ENCODE data around the gene NKD1.
A peak's percentile ranks its signal among the peaks of the same experiment; 100 is the strongest.
"Not testable (repeated sequence)": the region's sequence is repeated elsewhere in the genome, so short reads cannot be mapped to it uniquely, and the experiment has no call there.

NKD1 gene, protein sequence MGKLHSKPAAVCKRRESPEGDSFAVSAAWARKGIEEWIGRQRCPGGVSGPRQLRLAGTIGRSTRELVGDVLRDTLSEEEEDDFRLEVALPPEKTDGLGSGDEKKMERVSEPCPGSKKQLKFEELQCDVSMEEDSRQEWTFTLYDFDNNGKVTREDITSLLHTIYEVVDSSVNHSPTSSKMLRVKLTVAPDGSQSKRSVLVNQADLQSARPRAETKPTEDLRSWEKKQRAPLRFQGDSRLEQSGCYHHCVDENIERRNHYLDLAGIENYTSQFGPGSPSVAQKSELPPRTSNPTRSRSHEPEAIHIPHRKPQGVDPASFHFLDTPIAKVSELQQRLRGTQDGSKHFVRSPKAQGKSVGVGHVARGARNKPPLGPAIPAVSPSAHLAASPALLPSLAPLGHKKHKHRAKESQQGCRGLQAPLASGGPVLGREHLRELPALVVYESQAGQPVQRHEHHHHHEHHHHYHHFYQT

DNA sequence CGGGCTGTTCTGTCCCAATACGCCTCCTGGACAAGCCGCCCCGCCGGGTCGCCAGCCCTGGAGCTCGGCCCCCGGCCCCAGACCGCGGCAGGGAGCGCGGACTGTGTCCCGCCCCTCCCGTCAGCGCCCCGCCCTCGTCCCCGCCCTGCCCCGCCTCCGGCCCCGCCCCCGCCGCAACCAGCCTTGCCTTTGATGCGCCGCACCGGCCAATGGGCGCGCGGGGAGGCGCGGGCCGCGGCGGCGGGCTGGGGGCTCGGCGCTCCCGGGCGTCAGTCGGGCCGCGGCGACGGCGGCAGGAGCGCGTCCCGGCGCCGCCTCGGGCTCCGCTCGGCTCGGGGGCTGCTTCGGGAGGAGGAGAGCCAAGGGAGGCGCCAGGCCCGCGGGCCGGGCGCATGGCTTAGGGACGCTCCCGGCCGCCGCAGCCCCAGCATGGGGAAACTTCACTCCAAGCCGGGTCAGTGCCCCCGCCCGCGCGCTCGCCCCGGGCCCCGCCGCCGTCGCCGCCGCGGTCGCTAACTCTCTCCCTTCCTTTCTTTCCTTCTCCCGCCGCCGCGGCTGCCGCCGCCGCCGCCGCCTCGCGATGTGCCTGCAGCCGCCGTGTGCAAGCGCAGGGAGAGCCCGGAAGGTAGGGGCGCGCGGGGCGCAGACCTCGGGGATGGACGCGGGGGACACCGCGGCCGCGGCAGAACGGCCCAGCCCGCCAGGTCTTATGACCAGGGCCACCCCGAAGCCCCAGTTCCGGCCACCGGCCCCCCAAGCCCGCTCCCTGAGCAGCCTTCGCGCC, at the start of gene NKD1:
Gene NKD1, plus strand, starts transcription at position 272 of the 784 bp plus-strand sequence. Its CDS starts 158 bp downstream, at position 430.
- peak; percentile 57 to 58 for DNase-seq (ENCODE audit: low read depth in 2 of 2)

DNA sequence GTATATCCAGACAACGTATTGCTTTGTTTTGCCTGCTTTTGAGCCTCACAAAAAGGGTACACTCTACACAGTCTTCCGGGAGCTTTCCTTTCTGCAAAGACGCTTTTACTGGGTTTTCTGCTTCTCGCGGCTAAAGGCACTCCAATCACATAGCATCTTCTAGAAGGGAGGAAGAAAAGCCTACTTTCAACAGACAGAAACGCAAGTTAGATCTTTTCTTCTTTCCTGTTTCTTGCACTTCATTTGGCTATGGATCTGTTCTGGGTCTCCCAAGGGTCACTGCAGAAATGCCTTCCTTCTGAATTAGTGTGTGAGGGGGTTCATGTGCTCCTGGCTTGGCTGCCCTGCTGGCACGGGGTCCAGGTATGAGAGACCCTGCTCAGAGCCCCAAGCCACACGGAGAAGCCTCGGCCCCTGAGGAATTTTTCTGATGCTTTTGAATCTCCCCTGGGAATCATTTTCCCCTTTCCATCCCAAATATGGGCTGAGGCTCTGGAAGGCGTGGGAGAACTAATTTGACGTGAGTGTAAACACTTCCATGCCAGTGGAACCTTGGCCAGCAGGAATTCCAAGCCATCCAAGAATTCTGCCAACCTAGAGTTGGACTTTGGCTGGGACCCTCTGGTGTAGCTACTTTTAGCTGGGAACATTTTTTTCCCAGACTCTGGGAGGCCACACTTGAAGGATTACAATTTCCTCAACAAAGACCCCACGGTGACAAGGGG, 49.6 kb upstream of the NKD1 start:
- DNase-seq (ENCODE audit: low read depth in 2 of 2) = no peak

DNA sequence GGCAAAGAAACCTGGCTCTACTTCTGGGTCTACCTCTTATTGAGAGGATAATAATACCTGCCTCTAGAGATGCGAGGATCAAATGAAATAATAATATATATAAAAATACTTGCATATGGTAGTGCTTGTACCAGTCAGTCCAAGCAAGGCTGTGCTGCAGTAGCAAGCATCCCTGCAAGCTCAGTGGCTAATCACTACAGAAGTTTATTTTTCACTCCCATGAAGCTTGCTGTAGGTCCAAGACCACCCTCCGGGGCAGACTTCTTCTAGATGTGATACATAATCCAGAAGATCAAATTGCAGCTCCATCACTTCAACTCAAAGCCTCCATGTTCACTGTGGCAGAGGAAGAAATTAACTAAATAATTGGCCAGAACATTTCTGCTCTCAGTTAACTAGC, 48.9 kb upstream of the NKD1 start:
- DNase-seq (ENCODE audit: low read depth in 2 of 2) = no peak

DNA sequence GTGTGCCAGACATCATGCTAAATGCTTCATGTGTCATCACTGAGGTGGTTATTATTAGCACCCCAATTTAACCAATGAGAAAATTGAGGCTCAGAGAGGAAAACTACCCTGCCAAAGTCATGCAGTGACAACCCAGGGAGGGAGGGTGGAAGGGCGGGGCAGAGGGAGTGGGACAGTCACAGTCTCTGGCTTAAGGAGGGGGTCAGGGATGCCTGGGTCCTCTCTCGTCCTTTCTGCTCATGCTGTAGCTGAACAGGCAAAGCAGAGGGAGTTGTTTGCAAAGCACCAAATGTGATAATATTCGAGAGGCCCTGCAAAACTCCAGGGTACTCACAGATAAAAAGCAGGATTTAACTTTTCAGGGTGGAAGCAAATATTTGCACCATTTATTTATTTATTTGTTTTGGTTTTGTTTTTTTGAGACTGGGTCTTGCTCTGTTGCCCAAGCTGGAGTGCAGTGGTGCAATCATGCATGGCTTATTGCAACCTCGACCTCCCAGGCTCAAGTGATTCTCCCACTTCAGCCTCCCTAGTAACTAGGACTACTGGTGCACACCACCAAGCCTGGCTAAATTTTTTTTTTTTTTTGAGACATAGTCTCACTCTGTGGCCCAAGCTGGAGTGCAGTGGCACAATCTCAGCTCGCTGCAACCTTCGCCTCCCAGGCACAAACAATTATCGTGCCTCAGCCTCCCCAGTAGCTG, 47.9 kb upstream of the NKD1 start:
- no peak for DNase-seq (ENCODE audit: low read depth in 2 of 2)

DNA sequence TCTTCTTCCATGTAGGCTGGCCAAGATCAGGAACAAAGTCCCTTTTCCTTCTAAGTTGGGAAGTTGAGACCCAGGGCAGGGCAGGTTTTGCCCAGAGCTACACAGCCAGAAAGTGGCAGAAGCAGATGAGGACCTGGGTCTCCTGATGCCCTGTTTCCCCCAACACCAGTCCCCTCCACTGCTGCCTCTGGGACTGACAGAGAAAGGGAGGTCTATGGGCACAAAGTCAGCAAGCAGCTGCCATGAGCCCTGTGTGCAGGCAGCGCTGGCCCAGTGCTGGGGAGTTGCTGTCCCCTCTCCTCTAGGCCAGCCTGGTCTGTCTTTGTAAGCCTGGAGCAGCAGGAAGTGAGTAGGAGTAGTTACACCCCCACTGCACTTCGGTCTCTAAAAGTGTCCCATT, 46.9 kb upstream of the NKD1 start:
- DNase-seq (ENCODE audit: low read depth in 2 of 2) = no peak

DNA sequence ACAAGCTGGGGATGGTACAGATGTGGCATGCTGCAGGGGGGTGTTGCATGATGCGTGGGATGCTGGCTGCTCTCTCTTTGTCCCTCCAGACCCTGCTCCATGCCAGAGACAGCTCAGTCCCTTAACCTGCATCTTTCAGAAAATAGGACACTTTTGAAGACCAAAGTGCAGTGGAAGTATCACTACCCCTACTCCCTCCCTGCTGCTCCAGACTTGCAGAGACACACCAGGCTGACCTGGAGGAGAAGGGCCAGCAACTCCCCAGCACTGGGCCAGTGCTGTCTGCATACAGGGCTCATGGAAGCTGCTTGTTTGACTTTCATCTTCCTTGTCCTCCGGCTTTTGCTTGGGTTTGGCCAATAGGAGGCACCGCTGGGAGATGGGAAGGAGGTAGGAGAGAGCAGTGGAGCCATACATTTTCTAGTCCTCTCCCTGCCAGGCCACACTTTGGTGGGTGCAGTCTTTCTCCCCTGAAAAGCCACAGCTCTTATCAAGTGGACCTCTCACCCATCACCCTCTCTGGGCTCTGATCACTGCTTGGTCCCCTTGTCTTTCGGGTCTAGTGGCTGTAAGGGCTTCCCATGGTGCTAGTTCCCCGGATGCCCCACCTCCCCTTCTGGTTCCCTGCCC, 46.1 kb upstream of the NKD1 start:
- DNase-seq (ENCODE audit: low read depth in 2 of 2) = no peak

DNA sequence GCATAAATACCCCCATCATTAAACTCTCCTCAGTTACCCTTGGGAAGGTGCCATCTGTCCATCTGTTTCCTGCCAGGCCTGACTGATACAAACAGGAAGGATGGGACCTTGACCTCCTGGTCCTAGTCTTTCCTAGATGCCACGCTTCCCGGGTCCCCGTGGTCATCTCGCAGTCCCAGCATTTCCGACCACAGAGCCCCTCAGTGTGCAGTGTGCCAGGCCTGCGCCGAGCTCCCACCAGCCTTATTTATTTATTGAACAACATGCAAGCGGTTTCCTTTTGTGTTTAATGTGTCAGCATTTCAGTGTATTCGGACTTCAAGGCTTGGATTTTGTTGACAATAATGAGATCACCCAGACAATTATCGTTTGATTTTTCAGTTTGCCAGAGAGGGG, 45.6 kb upstream of the NKD1 start:
- DNase-seq (ENCODE audit: low read depth in 2 of 2) = no peak

DNA sequence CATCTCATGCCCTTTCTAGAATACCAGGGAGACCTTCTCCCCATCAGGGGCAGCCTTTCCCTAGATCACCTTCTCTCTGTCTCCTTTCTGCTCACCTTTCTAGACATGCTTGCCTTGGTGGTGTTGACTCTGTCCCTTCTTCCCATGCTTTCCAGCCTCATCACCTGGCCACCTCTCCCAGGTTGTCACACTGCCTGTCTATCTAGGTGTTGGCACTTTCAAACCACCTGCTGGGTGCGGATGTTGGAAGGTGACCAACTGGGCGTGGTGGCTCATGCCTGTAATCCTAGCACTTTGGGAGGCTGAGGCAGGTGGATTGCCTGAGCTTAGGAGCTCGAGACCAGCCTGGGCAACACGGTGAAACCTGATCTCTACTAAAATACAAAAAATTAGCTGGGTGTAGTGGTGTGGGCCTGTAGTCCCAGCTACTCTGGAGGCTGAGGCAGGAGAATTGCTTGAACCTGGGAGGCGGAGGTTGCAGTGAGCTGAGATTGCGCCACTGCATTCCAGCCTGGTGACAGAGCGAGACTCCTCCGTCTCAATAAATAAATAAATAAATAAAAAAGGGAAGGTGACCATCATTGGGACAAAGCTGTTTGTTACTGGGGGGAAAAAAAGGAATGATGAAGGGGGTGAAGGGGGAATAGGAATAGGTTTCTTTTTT, 44.2 kb upstream of the NKD1 start:
- DNase-seq (ENCODE audit: low read depth in 2 of 2) = not testable (repeated sequence)

DNA sequence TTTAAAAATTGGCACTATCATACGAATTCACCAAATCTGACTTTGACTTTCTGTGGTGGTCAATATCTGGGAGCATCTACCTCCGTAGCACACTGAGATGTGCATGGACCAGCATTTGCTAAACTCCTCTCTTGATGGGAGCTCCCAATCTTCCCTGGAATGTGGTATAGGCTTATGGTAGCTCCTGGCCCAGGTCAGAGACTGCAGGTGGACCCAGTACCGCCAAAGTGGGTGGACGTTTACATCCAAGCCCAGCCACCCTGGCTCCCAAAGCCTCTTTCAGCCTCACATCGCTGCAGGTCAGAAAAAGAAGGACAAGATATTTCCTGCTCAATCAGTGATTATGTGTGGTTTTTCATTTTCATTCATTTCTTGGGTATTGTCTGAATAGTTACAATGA, 43.1 kb upstream of the NKD1 start:
- DNase-seq (ENCODE audit: low read depth in 2 of 2) = no peak

DNA sequence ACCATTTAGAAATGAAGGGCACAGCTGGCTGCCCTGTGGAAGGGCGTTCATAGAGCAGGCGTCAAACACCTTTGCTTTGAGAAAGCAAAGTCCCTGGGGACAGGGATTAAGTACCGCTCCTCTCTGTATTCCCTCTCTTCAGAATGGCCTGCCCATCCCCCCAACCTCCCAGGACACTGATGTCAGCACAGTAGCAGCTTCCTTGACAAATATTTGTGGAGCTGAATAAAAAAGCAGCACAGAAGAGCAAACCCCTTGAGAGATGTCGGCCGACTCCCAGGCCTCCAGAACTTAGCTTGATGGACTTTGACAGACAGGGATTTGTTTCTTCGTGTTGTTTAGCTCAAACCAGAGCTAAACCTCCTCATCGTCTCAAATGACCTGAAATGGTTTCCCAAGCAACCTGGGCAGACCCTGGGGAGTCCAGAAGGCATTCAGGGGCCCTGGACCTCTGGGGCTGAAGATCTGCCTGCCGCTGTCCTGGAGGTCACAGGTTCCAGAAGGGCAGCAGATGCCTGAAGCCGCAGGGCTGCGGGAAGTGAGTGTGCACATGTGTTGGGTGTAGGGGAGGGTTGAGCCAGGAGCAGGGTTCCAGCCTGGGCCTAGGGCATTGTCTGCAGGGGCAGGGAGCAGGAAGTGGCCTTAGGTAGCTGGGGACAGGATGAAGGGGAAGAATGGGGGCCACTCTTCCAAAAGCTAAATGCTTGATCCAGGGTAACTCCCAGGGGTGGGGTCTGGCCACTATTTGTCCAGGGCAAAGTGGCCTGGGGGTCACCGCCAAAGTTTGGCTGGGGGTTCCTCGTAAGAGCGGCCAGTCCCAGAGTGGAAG, 42.3 kb upstream of the NKD1 start:
- no peak for DNase-seq (ENCODE audit: low read depth in 2 of 2)

DNA sequence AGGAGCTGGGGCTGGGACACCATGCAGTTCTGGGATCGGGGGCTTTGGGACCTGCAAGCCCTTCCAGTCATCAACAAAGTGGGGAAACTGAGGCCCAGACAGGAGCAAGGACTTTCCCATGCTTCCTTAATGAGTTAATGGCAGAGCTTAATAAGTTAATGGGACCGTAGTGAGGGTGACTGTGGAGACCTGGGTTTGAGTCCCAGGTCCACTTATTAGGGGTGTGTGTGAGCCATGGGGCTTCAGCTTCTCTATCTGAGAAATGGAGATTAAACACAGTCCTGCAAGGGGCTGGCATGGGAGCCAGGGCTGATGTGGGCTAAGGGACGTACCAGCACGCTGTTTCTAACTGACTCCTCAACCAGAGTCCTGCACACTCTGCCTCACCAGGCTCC, 41.7 kb upstream of the NKD1 start:
- no peak for DNase-seq (ENCODE audit: low read depth in 2 of 2)

DNA sequence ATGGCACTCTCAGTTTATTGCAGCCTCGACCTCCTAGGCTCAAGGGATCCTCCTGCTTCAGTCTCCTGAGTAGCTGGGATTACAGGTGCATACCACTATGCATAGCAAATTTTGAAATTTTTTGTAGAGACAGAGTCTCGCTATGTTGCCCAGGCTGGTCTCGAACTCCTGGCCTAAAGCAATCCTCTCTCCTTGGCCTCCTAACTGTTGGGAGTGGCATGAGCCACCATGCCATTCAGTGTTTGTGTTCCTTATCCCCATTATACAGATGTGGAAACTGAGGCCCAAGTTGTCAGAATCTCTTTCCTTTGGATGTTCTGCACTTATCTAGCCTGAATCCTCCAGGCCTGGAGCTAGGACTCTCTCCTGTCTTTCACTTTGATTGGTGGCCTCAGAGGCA, 40.8 kb upstream of the NKD1 start:
- DNase-seq (ENCODE audit: low read depth in 2 of 2) = no peak

DNA sequence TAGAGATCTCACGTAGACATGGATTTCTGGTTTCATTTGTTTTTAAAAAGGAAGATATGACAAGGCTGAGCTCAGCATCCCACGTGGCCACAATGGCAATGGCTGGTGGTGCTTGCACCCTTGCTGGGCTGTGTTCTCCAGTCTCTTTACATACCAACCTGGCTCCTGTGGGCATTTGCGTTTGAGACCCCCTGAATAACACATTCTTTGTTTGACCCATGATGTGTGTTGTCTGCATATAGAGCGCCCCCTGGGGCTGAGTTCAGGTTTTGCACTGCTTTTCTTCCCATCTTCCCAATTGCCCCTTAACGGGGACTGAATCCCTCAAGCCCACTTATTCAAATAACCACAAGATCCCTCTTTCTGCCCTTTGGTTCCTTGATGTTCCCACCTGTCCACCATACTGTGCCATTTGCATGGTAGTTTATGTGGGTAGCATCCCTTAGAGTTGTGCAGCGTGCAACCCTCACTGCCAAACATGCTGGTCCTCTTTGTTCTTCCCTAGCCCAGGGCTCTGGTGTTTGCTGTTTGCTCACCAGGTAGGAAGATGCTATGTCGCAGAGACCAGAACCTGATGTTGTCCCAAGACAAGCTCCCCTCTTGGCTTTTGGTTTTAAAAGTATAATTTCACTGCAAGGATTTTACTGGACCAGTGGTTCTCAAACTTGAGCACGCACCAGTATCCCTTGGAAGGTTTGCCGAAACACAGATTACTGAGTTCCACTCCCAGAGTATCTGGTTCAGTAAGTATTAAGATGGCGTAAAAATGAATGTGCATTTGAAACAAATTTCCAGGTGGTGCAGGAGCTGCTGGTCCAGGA, 38.5 kb upstream of the NKD1 start:
- no peak for DNase-seq (ENCODE audit: low read depth in 2 of 2)

DNA sequence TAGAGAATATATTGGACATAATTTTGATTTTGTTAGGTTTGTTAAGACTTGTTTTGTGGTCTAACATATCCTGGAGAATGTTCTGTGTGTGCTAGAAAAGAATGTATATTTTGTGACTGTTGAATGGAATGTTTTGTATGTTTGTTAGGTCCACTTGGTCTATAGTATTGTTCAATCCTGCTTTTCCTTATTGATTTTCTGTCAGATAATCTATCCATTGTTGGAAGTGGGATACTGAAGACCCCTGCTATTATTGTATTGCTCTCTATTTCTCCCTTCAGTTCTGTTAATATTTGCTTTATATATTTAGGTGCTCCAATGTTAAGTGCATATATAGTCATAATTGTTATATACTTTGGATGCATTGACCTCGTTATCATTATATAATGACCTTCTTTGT, 33.0 kb upstream of the NKD1 start:
- DNase-seq (ENCODE audit: low read depth in 2 of 2) = no peak

DNA sequence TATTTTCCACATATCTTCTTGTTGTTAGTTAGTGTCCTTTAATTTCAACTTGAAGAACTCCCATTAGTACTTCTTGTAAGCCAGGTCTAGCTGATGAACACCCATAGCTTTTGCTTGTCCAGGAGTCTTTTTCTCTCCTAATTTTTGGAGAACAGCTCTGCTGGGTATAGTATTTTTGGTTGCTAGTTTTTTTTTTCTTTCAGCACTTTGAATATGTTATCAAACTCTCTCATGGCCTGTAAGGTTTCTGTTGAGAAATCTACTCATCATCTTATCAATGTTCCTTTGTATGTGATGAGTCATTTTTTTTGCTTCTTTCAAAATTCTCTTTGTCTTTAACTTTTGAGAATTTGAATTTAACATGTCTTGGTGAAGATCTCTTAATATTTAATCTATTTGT, 31.8 kb upstream of the NKD1 start:
- DNase-seq (ENCODE audit: low read depth in 2 of 2) = no peak

DNA sequence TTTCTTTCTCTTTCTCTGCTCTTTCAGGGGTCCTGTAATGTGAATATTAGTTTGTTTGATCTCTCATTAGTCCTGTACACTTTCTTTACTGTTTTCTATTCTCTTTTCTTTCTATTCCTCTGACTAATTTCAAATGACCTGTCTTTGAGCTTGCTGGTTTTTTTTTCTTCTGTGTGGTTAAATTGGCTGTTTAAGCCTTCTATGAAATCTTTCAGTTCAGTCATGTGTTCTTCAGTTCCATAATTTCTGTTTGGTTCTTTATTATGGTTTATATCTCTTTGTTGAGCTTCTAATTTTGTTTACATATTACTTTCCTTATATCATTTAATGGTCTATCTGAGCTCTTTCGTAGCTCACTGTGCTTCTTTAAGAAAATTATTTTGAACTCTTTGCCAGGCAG, 31.3 kb upstream of the NKD1 start:
- no peak for DNase-seq (ENCODE audit: low read depth in 2 of 2)

DNA sequence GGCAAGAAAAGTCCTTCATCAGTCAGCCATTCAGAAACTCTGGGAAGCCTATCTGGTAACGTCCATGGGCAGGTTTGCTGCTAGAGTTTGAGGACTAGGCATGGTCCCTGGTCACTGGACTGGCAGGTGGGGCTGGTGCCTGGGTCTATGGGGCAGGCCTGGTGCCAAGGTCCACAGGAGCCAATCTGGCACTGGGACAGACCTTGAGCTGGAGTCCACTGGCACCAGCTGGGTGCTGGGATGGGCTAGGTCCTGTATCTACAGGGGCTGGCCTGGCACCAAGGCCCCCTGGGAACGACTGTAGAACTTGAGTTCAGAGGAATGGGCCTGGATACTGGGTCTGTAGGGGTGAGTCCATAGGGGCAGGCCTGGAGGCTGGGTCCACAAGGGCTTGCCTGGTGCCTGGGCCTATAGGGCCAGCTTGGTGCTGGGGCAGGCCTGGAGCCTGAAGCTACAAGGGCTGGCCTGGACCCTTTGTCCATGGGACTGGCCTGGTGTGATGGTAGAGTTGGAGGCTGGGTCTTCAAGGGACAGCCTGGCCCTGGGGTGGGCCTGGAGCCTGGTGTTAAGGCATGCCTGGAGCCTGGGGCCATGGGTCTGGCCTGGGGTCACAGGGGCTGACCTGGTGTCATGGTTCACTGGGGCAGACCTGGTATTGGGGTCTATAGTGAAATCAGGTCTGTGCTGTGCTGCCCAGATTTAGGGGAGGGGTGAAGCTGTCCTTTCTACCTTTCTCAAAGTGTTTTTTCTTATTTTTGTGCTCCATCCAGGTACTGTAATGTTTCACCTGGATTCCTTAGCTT, 30.5 kb upstream of the NKD1 start:
- DNase-seq (ENCODE audit: low read depth in 2 of 2) = no peak

DNA sequence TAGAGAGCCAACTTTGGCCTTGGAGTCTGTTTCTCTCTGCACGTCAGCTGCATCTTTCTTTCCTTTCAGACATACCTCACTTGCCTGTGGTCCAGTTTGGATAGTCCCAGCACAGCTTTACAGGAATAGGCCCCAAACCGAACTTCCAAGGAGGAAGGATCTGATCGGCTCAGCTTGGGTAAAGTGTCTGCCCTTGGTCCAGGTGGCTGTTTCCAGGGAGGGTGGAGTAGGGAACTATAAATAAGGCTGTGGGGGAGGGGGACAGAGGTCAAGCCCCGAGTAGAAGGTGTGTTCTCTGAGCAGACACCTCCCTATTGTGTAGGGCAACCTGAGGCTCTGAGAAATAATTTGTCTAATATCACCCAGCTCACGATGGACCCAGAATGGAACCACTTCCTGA, 29.2 kb upstream of the NKD1 start:
- no peak for DNase-seq (ENCODE audit: low read depth in 2 of 2)
